ENCODE measurements around the gene FAM83E. TPM values are rescaled to one million over a fixed set of nuclear protein-coding genes. Genes with fewer than 3 reads are reported as not detected.

The FAM83E gene
- total RNA-seq, 1 donor from 2014 or later, result 8.1 TPM

DNA sequence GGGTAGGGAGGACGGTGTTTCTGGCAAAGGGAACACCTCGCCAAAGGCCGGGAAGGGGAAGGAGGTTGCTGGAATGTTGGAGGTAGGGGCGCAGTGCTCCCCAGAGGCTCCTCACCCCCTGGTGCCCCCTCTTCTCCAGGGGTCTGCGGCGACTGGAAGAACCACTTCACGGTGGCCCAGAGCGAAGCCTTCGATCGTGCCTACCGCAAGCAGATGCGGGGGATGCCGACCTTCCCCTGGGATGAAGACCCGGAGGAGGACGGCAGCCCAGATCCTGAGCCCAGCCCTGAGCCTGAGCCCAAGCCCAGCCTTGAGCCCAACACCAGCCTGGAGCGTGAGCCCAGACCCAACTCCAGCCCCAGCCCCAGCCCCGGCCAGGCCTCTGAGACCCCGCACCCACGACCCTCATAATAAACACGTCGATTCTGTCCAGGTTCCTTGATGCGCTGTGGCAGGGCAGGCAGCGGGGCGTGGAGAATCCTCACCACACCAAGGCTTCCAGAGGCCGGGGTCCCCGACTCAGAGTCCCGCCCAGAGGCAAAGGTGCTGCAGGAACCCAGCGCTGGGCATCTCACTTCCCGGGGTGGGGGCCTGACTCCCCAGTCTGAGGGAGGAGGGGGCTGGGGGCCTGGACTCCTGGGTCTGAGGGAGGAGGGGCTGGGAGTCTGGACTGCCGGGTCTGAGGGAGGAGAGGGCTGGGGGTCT lies 15.7 kb downstream of the FAM83E start:
- H3K4me1 Mint-ChIP-seq (ENCODE audit: unreplicated experiment), result no peaks in the 10 kb centered on the region
- H3K27me3 Mint-ChIP-seq, result no peaks in the 10 kb centered on the region
- no peak overlapping the region for H3K27ac Mint-ChIP-seq
- TF ChIP-seq, protein P1, sequence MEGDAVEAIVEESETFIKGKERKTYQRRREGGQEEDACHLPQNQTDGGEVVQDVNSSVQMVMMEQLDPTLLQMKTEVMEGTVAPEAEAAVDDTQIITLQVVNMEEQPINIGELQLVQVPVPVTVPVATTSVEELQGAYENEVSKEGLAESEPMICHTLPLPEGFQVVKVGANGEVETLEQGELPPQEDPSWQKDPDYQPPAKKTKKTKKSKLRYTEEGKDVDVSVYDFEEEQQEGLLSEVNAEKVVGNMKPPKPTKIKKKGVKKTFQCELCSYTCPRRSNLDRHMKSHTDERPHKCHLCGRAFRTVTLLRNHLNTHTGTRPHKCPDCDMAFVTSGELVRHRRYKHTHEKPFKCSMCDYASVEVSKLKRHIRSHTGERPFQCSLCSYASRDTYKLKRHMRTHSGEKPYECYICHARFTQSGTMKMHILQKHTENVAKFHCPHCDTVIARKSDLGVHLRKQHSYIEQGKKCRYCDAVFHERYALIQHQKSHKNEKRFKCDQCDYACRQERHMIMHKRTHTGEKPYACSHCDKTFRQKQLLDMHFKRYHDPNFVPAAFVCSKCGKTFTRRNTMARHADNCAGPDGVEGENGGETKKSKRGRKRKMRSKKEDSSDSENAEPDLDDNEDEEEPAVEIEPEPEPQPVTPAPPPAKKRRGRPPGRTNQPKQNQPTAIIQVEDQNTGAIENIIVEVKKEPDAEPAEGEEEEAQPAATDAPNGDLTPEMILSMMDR (conservative IDR thresholded peaks at IDR 0.05), result no peak
- no peak for DNase-seq (ENCODE audit: extremely low spot score, unreplicated experiment)
- H3K9me3 Mint-ChIP-seq, result no peaks in the 10 kb centered on the region
- H3K4me3 Mint-ChIP-seq, result no peak overlapping the region
- H3K36me3 Mint-ChIP-seq, result no peaks in the 10 kb centered on the region

DNA sequence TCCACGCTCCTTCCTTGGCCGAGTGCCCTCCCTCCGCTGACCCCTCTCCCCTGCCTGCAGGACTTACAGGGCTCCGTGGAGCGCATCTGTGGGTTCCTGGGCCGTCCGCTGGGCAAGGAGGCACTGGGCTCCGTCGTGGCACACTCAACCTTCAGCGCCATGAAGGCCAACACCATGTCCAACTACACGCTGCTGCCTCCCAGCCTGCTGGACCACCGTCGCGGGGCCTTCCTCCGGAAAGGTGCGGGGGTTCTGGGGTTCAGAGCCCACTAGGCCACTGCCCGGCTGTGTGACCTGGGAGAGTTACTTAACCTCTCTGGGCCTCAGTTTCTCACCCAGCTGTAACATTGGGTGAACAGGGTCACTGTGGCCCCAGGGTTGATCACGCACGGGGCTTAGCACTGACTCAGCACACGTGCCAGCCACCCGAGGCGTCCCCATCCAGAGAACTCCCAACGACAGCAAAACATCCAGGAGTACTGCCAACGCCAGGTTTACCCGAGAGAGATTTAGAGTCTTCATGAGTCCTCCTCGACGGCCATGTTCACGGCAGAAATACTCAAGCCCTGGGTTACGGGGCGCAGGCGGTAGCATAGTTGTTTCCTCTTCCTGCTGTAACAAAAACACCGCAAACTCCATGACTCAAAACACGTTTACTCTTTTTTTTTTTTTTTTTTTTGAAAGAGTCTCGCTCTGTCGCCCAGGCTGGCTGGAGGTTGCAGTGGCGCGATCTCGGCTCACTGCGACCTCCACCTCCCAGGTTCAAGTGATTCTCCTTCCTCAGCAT lies 18.0 kb downstream of the FAM83E start:
- no peaks in the 10 kb centered on the region for H3K9me3 Mint-ChIP-seq
- no peaks in the 10 kb centered on the region for H3K27me3 Mint-ChIP-seq
- no peak overlapping the region for H3K27ac Mint-ChIP-seq
- TF ChIP-seq, protein P1 (conservative IDR thresholded peaks at IDR 0.05), result no peak
- no peaks in the 10 kb centered on the region for H3K4me1 Mint-ChIP-seq (ENCODE audit: unreplicated experiment)
- no peak for DNase-seq (ENCODE audit: extremely low spot score, unreplicated experiment)
- no peaks in the 10 kb centered on the region for H3K36me3 Mint-ChIP-seq
- H3K4me3 Mint-ChIP-seq, result no peak overlapping the region

- no peak overlapping the region for H3K4me3 Mint-ChIP-seq
- no peak for DNase-seq (ENCODE audit: extremely low spot score, unreplicated experiment)
- no peak overlapping the region for H3K27ac Mint-ChIP-seq
- no peaks in the 10 kb centered on the region for H3K36me3 Mint-ChIP-seq
- no peaks in the 10 kb centered on the region for H3K9me3 Mint-ChIP-seq
- TF ChIP-seq, protein P1 (conservative IDR thresholded peaks at IDR 0.05), result no peak
- no peaks in the 10 kb centered on the region for H3K27me3 Mint-ChIP-seq
- no peaks in the 10 kb centered on the region for H3K4me1 Mint-ChIP-seq (ENCODE audit: unreplicated experiment)
Measured at GRCh38 chr19:48596237-48596636, 18.6 kb downstream of the FAM83E start.

- TF ChIP-seq, protein P1 (conservative IDR thresholded peaks at IDR 0.05), result no peak
- no peak for DNase-seq (ENCODE audit: extremely low spot score, unreplicated experiment)
- H3K9me3 Mint-ChIP-seq, result no peaks in the 10 kb centered on the region
- no peaks in the 10 kb centered on the region for H3K27me3 Mint-ChIP-seq
- no peaks in the 10 kb centered on the region for H3K36me3 Mint-ChIP-seq
- H3K4me3 Mint-ChIP-seq, result no peak overlapping the region
- no peaks in the 10 kb centered on the region for H3K4me1 Mint-ChIP-seq (ENCODE audit: unreplicated experiment)
- H3K27ac Mint-ChIP-seq, result no peak overlapping the region
Measured at GRCh38 chr19:48595833-48596232, 19.0 kb downstream of the FAM83E start.

GRCh38 chr19:48595171-48595570 lies 19.7 kb downstream of the FAM83E start:
- Mint-ChIP-seq H3K27ac (no peak overlapping the region), H3K4me3 (no peak overlapping the region), H3K27me3 (no peaks in the 10 kb centered on the region), H3K36me3 (no peaks in the 10 kb centered on the region), H3K9me3 (no peaks in the 10 kb centered on the region), H3K4me1 (ENCODE audit: unreplicated experiment) (no peaks in the 10 kb centered on the region)
- DNase-seq (ENCODE audit: extremely low spot score, unreplicated experiment), result no peak
- TF ChIP-seq, protein P1 (conservative IDR thresholded peaks at IDR 0.05), result no peak

Measured in type B pancreatic cell (in vitro differentiated cells).